Neuronal stem cell (in vitro differentiated cells): ENCODE results near the gene ADIPOR2.
A peak's percentile ranks its signal among the peaks of the same experiment; 100 is the strongest.

Experiments used
- DNase-seq: peaks from one replicate; pipeline ENCODE4 v3.0.0-alpha.2; 2013; ENCODE audit warnings: low spot score
- H2AFZ ChIP-seq: one replicate; pipeline ENCODE4 v1.6.1; 2013; ENCODE audit warnings: mild to moderate bottlenecking, low read length, inconsistent platforms
- H2AK5ac ChIP-seq: 2 replicates; pipeline ENCODE4 v1.6.1; 2013; ENCODE audit warnings: low read depth, mild to moderate bottlenecking, inconsistent platforms, low read length, moderate library complexity, mixed read lengths
- H2BK120ac ChIP-seq: 2 replicates; pipeline ENCODE4 v1.6.1; 2013; ENCODE audit warnings: low read depth, mild to moderate bottlenecking, inconsistent platforms, low read length, moderate library complexity, mixed read lengths
- H2BK12ac ChIP-seq: one replicate; pipeline ENCODE4 v1.6.1; 2013; ENCODE audit warnings: low read length, inconsistent platforms
- H2BK15ac ChIP-seq: 2 replicates; pipeline ENCODE4 v1.6.1; 2013; ENCODE audit warnings: mild to moderate bottlenecking, low read length, inconsistent platforms, mixed read lengths
- H2BK5ac ChIP-seq: one replicate; pipeline ENCODE4 v1.6.1; 2013; ENCODE audit warnings: inconsistent platforms, mild to moderate bottlenecking, low read length, moderate library complexity
- H3K14ac ChIP-seq: one replicate; pipeline ENCODE4 v1.6.1; 2013; ENCODE audit warnings: low read length, inconsistent platforms
- H3K18ac ChIP-seq: 2 replicates; pipeline ENCODE4 v1.6.1; 2013; ENCODE audit warnings: low read length, inconsistent platforms
- H3K23ac ChIP-seq: 2 replicates; pipeline ENCODE4 v1.6.1; 2013; ENCODE audit warnings: low read depth, mild to moderate bottlenecking, mixed read lengths, low read length, inconsistent platforms; ENCODE audit not compliant: poor library complexity
- H3K27ac ChIP-seq: replicated peaks from 3 replicates; pipeline ENCODE4 v1.5.1; 2013; ENCODE audit warnings: low read length, inconsistent platforms
- H3K27me3 ChIP-seq, 3 experiments: 2 replicates each; pipeline ENCODE4 v1.6.1; 2013; ENCODE audit warnings: low read length in 3 of 3, mild to moderate bottlenecking in 2 of 3, inconsistent platforms in 1 of 3, low read depth in 1 of 3, mixed read lengths in 1 of 3, moderate library complexity in 1 of 3; ENCODE audit not compliant: control insufficient read depth in 3 of 3, insufficient read depth in 3 of 3
- H3K36me3 ChIP-seq, 2 donors: replicated peaks in 1 of 2; 2 replicates each; pipeline ENCODE4 v1.6.1; 2013; ENCODE audit warnings: low read length in 2 of 2; ENCODE audit not compliant: control insufficient read depth in 2 of 2, insufficient read depth in 2 of 2
- H3K4ac ChIP-seq: 2 replicates; pipeline ENCODE4 v1.6.1; 2013; ENCODE audit warnings: inconsistent platforms, mild to moderate bottlenecking, low read length, moderate library complexity
- H3K4me1 ChIP-seq, 2 donors: 1 replicate in 1 of 2; 2 replicates in 1 of 2; pipeline ENCODE4 v1.6.1; 2013; ENCODE audit warnings: low read length in 2 of 2, low read depth in 1 of 2; ENCODE audit not compliant: control insufficient read depth in 2 of 2, insufficient read depth in 1 of 2
- H3K4me2 ChIP-seq: one replicate; pipeline ENCODE4 v1.6.1; 2013; ENCODE audit warnings: mild to moderate bottlenecking, low read length, inconsistent platforms; ENCODE audit not compliant: insufficient read depth, poor library complexity, severe bottlenecking
- H3K4me3 ChIP-seq, 2 donors: 2 replicates each; pipeline ENCODE4 v1.5.1; 2013; ENCODE audit warnings: low read length in 2 of 2, mild to moderate bottlenecking in 2 of 2, inconsistent platforms in 1 of 2, moderate library complexity in 1 of 2
- H3K79me1 ChIP-seq: one replicate; pipeline ENCODE4 v1.6.1; 2013; ENCODE audit warnings: low read depth, mild to moderate bottlenecking, inconsistent platforms, low read length, moderate library complexity
- H3K9ac ChIP-seq: one replicate; pipeline ENCODE4 v1.6.1; 2013; ENCODE audit warnings: mild to moderate bottlenecking, low read depth, low read length, inconsistent platforms; ENCODE audit not compliant: poor library complexity
- H3K9me3 ChIP-seq, 2 donors: replicated peaks in 1 of 2; 2 replicates each; pipeline versions ENCODE3 to v1.6.1; 2013; ENCODE audit warnings: low read length in 2 of 2, mild to moderate bottlenecking in 2 of 2, inconsistent platforms in 1 of 2, low read depth in 1 of 2, mixed read lengths in 1 of 2, moderate library complexity in 1 of 2; ENCODE audit not compliant: control insufficient read depth in 2 of 2, insufficient read depth in 1 of 2
- H4K8ac ChIP-seq: one replicate; pipeline ENCODE4 v1.6.1; 2013; ENCODE audit warnings: low read depth, mild to moderate bottlenecking, inconsistent platforms, low read length, moderate library complexity
- H4K91ac ChIP-seq: one replicate; pipeline ENCODE4 v1.6.1; 2013; ENCODE audit warnings: low read length, low read depth, mild to moderate bottlenecking, inconsistent platforms; ENCODE audit not compliant: poor library complexity
- WGBS, 2 donors: extraction: QIAGEN DNeasy Blood & Tissue Kit; methylation state at CpG; one replicate each; pipeline ENCODE4 v1.1.7; 2013; ENCODE audit warnings: missing lambda C conversion rate in 2 of 2, mixed read lengths in 1 of 2; ENCODE audit not compliant: insufficient read length in 2 of 2, insufficient replicate concordance in 1 of 2; ENCODE audit errors: extremely low coverage in 2 of 2; 5-methylcytosine and 5-hydroxymethylcytosine counted together

ADIPOR2 gene

GRCh38 chr12:1835211-1836131 lies 144.6 kb downstream of the ADIPOR2 start:
- H3K9ac ChIP-seq: peak overlapping the region; percentile 3
- H2BK15ac ChIP-seq: no peak overlapping the region
- peak overlapping the region; percentile 69 for H2AK5ac ChIP-seq
- H3K14ac ChIP-seq: peak overlapping the region; percentile 63
- H3K4me2 ChIP-seq: no peak overlapping the region
- peaks cover 14 to 30% of the 10 kb centered on the region in 2 donors for H3K4me1 ChIP-seq
- WGBS, 2 donors: no CpG with 5 or more reads among the region's 22 CpGs
- H3K4ac ChIP-seq: no peak overlapping the region
- no peaks in the 10 kb centered on the region for H3K36me3 ChIP-seq
- no peak overlapping the region for H2BK5ac ChIP-seq
- no peak overlapping the region for H3K4me3 ChIP-seq
- DNase-seq: no peak
- no peak overlapping the region for H2AFZ ChIP-seq
- H2BK120ac ChIP-seq: no peak overlapping the region
- peak overlapping the region; percentile 2 for H3K18ac ChIP-seq
- peaks cover 0 to 47% (median 9%) of the 10 kb centered on the region in 3 experiments for H3K27me3 ChIP-seq
- no peak overlapping the region for H2BK12ac ChIP-seq
- no peak overlapping the region for H4K8ac ChIP-seq
- H3K79me1 ChIP-seq: no peaks in the 10 kb centered on the region
- peak overlapping the region; percentile 10 for H3K23ac ChIP-seq
- no peak overlapping the region for H3K27ac ChIP-seq
- H3K9me3 ChIP-seq: no peaks in the 10 kb centered on the region
- no peak overlapping the region for H4K91ac ChIP-seq

GRCh38 chr12:1836241-1836803 lies 145.5 kb downstream of the ADIPOR2 start:
- H2AFZ ChIP-seq: no peak overlapping the region
- no peak overlapping the region for H3K27ac ChIP-seq
- no peaks in the 10 kb centered on the region for H3K9me3 ChIP-seq
- H3K9ac ChIP-seq: peak overlapping the region; percentile 63
- H2BK5ac ChIP-seq: peak overlapping the region; percentile 56
- no peak overlapping the region for H4K8ac ChIP-seq
- peak overlapping the region; percentile 95 for H3K23ac ChIP-seq
- H2BK120ac ChIP-seq: no peak overlapping the region
- H3K27me3 ChIP-seq: peaks cover 0 to 38% (median 3%) of the 10 kb centered on the region in 3 experiments
- no peak overlapping the region for H3K4me2 ChIP-seq
- H3K14ac ChIP-seq: peak overlapping the region; percentile 4
- peak overlapping the region; percentile 83 for H3K18ac ChIP-seq
- no peak overlapping the region for H3K4ac ChIP-seq
- H4K91ac ChIP-seq: no peak overlapping the region
- H2BK15ac ChIP-seq: peak overlapping the region; percentile 51
- WGBS, 2 donors: no CpG with 5 or more reads among the region's 7 CpGs
- H3K36me3 ChIP-seq: no peaks in the 10 kb centered on the region
- no peak overlapping the region for H2BK12ac ChIP-seq
- H2AK5ac ChIP-seq: peak overlapping the region; percentile 69
- H3K79me1 ChIP-seq: no peaks in the 10 kb centered on the region
- H3K4me1 ChIP-seq: peaks cover 10 to 39% of the 10 kb centered on the region in 2 donors
- no peak for DNase-seq
- H3K4me3 ChIP-seq: no peak overlapping the region

GRCh38 chr12:1836854-1837421 lies 146.1 kb downstream of the ADIPOR2 start:
- Histone ChIP-seq H2BK5ac (peak overlapping the region; percentile 56), H2BK15ac (peak overlapping the region; percentile 51), H3K4me2 (no peak overlapping the region), H3K23ac (peak overlapping the region; percentile 95), H2AFZ (no peak overlapping the region), H3K14ac (peak overlapping the region; percentile 76), H2AK5ac (peak overlapping the region; percentile 42), H3K79me1 (no peaks in the 10 kb centered on the region), H3K4me1 (peaks cover 10 to 39% of the 10 kb centered on the region in 2 donors), H3K27me3 (peaks cover 0 to 33% (median 1%) of the 10 kb centered on the region in 3 experiments), H3K9me3 (no peaks in the 10 kb centered on the region), H2BK12ac (peak overlapping the region; percentile 88), H4K8ac (no peak overlapping the region), H2BK120ac (no peak overlapping the region), H4K91ac (no peak overlapping the region), H3K18ac (peak overlapping the region; percentile 83), H3K4me3 (no peak overlapping the region), H3K36me3 (no peaks in the 10 kb centered on the region), H3K4ac (no peak overlapping the region), H3K9ac (peak overlapping the region; percentile 63), H3K27ac (no peak overlapping the region)
- no CpG with 5 or more reads among the region's 22 CpGs for WGBS, 2 donors
- DNase-seq: no peak
